ENCODE results near the gene CRAMP1.
A peak's percentile ranks its signal among the peaks of the same experiment; 100 is the strongest.

The CRAMP1 gene

DNA sequence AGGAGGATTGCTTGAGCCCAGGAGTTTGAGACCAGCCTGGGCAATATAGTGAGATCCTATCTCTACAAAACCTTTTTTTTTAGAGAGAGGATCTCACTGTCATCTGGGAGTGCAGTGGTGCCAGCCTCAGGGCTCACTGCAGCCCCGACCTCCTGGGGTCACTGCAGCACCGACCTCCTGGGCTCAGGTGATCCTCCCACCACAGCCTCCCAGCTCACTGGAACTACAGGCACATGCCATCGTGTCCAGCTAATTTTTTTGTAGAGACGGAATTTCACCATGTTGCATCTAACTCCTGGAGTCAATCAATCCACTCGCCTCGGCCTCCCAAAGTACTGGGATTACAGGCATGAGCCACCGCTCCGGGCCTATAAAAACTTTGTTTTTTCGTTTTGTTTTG is 109.2 kb downstream of the CRAMP1 start:
- no peak for DNase-seq

DNA sequence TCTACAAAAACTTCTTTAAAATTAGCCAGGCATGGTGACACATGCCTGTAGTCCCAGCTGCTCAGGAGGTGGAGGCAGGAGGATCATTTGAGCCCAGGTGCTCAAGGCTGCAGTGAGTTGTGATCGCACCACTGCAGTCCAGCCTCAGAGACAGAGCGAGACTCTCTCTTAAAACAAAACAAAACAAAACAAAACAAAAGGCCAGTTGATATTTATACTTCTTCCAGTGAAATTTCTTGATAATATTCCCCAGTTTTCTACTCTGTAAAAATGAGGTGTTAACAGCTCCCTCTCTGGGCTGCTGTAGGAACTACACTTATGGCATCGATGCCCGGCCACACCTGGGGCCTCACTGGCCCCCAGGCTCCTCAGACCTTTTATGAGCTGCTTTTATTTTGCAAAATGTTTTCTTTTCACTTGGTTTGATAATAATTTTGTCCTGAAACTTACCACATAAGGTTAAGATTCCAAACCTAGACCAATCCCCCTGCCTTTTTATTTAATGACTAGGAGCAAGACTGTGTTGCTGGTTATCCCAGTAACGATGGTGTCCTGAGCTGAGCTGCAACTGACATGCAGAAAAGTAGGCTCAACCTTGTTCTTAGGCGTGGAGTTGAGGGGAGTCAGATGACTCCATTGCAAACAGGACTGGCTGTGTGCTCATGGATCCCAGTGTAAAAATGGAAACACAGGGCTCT is 111.4 kb downstream of the CRAMP1 start:
- peak; percentile 13 for DNase-seq

DNA sequence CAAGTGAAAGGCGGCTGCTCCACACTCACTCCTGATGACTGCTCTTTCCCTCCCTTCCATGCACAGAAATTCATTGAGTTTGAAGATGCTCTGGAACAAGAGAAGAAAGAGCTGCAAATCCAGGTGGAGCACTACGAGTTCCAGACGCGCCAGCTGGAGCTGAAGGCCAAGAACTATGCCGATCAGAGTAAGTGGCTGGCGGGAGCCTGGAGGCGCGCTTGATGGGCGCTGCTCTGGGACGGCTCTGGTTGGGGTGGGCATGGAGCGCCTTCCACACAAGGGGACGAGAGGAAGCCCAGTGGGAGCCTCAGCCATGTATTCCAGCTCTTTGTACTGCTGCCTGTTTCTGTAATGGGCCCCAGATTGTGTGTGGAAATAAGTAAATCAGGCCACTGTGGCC is 112.3 kb downstream of the CRAMP1 start:
- no peak for DNase-seq

DNA sequence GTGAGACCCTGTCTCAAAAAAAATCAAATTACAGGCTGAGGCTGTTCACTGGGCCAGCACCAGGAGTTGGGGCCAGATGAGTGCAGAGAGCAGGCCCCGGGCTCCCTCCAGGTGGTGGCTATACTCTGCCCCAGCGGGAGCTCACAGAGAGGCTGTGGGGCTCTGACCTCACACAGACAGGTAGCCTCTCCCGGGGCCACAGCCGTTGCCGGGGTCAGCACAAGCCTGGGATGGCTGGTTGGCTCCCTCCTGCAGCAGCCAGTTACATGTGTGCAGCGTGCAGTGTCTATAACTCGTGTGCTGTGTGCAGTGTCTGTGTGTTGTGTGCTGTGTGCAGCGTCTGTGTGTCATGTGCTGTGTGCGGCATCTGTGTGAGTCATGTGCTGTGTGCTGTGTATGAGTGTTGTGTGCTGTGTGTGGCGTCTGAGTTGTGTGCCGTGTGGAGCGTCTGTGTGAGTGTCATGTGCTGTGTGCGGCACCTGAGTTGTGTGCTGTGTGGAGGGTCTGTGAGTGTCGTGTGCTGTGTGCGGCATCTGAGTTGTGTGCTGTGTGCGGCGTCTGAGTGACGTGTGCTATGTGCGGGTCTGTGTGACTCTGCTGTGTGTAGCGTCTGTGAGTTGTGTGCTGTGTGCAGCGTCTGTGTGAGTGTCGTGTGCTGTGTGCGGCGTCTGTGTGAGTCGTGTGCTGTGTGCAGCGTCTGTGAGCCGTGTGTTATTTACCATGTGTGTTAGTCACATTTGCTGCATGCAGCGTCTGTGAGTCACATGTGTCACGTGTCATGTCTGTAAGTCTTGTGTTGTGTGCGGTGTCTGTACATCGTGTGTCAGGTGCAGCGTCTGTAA is 114.7 kb downstream of the CRAMP1 start:
- DNase-seq: no peak
